IPS-NIHi7 (cell line): ENCODE results near the gene ADAMTSL1.

ENCODE experiments used
- DNase-seq: peaks from one replicate; pipeline ENCODE4 v3.0.0; 2012; ENCODE audit warnings: mixed read lengths; ENCODE audit errors: extremely low spot score

ADAMTSL1 gene

DNA sequence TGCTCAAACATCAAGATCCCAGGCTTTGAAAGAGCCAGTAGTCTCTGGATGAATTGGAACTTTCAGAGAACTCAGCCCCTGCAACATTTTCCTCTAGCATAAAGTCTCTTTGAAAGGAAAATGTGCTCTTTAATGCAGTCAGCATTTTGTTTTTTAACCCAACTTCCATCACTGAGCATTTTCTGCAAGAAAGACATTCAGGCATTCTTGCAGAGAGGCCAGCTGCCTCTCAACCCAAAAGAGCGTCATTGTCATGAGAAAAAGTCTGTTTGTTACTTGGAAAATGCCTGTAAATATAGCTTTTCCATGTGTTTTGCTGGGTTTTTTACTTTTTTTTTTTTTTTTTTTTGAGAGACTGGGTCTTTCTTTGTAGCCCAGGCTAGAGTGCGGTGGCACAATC is 225.0 kb downstream of the ADAMTSL1 start:
- no peak for DNase-seq

- DNase-seq = no peak
Measured at GRCh38 chr9:18699764-18700163, 225.8 kb downstream of the ADAMTSL1 start.

GRCh38 chr9:18700714-18701113 is 226.8 kb downstream of the ADAMTSL1 start:
- no peak for DNase-seq

DNA sequence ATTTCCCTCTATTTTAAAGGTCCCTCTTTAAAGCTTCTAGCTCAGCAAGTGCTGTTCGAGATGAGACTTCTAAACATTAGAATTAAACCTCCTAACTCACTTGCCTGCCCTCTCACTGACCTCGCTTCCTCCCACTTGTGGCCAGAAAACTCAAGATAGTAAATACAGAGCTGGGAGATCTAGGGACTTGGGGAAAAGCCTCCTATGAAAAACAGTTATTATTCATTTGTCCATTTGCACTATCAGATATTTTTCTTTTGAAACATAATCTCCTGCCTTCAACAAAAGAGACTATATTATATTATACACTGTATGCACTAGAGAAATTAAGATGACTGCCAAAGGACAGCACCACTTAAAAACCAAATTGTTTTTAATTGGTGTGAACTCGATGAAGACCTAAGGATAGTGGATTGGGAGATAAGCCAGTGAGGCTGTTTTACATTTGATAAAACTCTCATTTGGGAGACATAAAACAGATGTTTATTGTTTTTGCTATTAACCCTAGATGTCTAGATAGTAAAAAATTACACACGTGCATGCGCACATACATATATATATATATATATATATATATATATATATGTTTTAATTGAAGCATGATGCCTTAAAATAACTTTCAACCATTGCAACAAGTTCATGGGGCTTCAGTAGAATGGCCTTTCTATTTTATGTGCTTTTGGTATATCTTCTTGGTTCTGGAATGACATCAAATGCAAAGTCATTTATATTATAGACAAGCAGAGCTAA is 229.4 kb downstream of the ADAMTSL1 start:
- no peak for DNase-seq

- DNase-seq = no peak
Measured at GRCh38 chr9:18703901-18704379, 230.0 kb downstream of the ADAMTSL1 start.

- DNase-seq = no peak
Measured at GRCh38 chr9:18705796-18706392, 231.9 kb downstream of the ADAMTSL1 start.

GRCh38 chr9:18706648-18707047 is 232.7 kb downstream of the ADAMTSL1 start:
- no peak for DNase-seq

GRCh38 chr9:18707061-18707461 is 233.1 kb downstream of the ADAMTSL1 start:
- DNase-seq = no peak

DNA sequence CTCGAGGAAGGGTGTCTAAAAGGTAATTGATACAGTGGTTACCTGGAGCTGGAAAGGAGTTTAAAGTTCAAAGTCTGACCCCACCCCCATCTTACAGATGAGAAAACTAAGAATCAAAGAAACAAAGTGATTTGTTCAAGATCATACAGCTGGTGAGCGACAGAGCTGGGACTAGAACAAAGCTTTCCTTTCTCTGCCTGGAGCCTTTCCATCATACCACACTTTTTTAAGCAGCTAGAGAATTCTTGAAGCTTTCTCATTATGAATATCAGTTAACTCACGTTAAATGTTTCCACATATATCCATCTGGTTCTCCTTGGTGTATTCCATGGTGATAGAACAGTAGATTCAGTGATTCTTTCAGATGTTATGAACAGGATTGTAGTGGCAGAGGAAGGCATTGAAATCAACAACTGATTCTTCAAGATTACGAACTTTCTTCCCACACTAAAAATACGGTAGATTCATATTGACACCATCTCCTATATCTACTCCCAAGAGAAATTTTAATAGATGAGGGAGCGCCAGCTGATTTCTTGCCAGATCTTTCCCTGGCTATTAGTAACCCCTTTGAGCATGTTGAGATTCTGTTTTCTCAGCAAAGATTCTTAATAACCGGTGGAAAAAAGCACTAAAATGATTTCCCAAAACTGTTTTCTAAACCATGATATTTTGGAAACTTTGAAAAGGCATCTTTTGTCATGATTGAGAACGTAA is 233.7 kb downstream of the ADAMTSL1 start:
- no peak for DNase-seq

DNA sequence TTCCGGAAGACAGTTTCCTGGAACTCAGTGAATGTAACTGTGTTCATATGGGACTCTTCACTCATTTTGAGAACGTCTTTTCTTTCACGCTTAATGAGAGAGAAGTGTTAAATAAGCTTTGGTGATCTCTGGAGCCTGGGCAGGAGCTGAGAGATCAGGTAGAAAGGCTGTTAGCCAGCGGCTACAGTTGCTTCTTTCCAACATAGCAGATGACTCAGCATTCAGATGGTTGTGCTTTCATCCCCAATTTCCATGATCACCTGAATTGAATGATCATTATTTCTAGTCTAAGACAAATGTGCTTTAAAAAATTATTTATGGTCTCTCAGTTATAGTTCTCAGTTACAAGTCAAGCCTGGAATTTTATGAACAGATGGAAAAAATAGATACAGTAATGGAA is 234.5 kb downstream of the ADAMTSL1 start:
- no peak for DNase-seq

GRCh38 chr9:18710065-18710464 is 236.1 kb downstream of the ADAMTSL1 start:
- no peak for DNase-seq

DNA sequence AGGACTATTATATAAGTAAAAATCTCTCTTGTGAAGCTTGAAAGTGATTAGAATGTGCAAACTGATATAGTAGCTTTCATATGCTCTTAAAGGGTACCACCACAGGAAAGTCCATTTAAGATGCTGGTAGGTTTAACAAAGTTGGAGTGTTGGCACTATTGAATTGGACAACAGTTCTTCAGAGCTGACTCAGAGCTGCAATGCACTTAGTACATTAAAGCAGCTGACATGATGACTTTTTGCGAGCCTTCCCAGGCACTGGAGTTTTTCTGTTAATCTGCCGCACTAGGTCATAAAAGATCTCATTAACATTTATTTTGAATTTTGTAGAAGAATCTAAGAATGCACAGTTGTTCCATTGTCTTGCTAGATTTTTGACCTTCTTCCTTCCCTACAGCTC is 243.8 kb downstream of the ADAMTSL1 start:
- DNase-seq = no peak

GRCh38 chr9:18718393-18718792 is 244.4 kb downstream of the ADAMTSL1 start:
- DNase-seq = no peak

DNA sequence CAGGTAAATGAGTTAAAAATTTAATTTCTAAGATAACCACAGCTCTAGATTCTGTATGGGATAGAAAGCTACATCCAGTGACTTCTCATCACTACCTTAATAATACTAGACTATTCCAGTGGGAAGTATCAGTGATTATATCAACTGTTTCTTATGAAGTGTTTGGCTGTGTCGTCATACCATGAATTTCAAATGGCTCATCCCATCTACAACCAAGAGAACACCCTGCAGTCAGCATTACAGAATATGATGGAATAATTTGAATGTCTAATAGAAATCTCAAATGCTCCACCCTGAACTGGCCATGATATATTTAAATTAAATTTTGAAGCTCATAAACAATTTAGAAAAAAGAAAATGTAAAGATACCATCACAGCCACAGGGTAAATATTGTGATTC is 245.0 kb downstream of the ADAMTSL1 start:
- DNase-seq = no peak

- no peak for DNase-seq
Measured at GRCh38 chr9:18720691-18721090, 246.7 kb downstream of the ADAMTSL1 start.

GRCh38 chr9:18721267-18721994 is 247.5 kb downstream of the ADAMTSL1 start:
- no peak for DNase-seq

GRCh38 chr9:18721995-18722310 is 248.0 kb downstream of the ADAMTSL1 start:
- no peak for DNase-seq

DNA sequence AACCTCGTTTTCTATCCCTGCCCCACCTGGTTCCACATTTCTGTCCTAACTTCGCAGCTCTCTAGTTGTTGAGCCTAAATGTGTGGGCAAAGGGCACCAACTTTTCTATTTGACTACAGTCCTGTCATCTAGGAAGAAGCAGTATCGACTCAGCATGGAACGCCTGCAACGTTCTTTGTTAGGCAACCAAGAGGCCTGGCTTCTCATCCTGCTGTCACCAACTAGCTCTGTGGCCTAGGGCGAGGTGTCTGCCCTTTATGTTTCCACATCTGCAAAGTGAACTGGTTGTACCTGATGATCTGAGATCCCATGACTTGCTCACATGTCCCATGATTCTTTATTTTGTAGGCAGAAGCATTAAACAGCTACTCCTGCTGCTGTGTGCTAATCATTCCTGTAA is 248.9 kb downstream of the ADAMTSL1 start:
- DNase-seq = no peak

- no peak for DNase-seq
Measured at GRCh38 chr9:18723366-18723765, 249.4 kb downstream of the ADAMTSL1 start.

- DNase-seq = no peak
Measured at GRCh38 chr9:18726546-18726945, 252.6 kb downstream of the ADAMTSL1 start.

- DNase-seq = no peak
Measured at GRCh38 chr9:18727904-18728303, 254.0 kb downstream of the ADAMTSL1 start.

- no peak for DNase-seq
Measured at GRCh38 chr9:18728642-18729041, 254.7 kb downstream of the ADAMTSL1 start.
